ENCODE data around the gene TPRA1.
"Not testable (repeated sequence)": the region's sequence is repeated elsewhere in the genome, so short reads cannot be mapped to it uniquely, and the experiment has no call there.

Gene TPRA1

DNA sequence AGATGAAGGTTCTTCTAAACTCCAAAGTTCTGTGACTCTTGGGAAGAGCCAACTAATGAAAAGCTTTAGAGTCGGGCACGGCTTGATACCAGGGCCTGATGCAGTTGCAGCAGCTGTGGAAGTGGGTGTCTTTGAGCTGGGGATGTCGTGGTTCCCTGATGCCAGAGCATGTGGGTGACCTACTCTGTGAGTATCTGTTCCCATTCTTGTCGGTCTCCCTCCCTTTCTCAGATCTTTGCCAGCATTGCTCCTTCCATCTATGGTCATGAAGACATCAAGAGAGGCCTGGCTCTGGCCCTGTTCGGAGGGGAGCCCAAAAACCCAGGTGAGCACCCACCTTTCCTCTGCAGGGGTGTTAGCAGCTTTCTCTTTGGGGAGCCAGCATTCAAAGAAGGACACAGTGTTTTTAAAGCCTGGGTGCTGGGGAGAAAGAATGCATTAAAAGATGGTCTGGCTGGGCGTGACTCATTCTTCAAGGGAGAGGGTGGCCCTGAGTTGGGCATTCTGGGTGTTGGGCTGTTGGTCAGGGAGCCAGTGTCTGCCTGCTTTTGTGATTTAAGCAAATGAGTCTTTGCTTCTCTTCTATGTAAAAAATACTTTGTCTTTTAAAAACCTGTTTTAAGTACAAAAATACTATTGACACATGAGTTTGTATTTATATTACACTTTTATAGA lies 25.2 kb upstream of the TPRA1 start:
- no peak for DNase-seq

DNA sequence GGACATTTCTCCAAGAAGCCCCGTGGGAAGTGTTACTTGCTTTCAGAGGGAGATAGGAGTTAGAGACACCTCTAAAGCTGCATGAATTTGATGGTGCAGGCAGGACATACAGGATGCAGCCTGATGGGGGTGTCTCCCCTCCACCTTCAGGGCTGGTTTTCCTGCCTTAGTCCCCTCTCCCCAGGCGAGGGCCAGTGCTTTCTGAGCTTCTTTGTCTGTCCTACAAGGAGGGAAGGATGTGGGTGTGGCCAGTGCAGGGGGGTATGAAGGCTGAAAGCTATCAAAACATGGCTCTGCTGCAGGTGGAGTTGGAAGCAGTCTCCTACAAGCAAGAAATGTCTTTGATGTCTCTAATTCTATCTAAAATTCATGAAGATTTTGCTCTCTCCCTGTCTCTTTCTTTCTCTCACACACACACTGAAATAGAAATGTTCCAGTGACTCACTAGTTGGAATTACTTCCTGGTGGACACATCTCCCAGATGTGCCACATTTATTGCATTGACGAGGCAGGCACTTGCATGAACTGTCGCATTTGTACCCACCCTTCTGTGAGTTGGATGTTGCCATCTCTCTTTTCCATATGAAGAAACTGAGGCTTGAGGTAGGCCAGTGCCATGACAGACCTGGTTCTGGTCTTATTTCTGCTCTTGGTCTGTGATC lies 24.5 kb upstream of the TPRA1 start:
- no peak for DNase-seq

DNA sequence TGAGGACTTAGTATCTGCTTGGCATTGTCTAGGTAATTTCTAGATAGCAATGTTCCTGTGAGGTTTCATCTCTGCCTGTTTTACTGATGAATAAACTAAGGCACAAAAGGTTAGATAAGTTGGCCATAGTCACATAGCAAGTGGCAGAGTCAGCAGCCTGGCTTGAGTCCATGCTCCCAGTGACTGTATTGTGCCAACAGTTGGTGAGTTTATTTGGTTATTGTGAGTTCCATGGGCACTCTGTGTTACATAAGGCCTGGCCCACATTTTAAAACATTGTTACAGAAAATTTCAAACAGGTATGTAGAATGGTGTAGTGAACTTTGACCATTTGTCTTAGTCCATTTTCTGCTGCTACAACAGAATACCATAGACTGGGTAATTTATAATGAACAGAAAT lies 22.9 kb upstream of the TPRA1 start:
- no peak for DNase-seq

DNA sequence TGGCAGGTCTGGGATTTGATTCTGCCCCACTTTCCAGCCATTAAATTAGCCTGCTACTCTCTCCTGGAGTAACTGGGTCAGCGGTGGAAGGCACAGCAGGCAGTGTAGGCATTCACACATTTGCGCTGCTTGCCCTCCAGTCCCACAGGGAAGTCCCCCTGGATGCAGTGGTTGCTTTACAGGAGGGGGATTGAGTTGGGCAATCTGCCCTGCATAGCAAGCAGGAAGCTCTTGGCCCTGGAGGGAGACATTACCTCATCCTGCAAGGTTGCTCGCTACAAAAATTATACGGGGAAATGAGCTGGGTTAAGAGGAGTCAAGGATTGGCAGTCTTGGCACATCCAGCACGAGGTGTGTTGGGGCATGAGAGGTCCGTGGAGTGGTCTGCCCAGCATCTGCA lies 22.4 kb upstream of the TPRA1 start:
- no peak for DNase-seq

DNA sequence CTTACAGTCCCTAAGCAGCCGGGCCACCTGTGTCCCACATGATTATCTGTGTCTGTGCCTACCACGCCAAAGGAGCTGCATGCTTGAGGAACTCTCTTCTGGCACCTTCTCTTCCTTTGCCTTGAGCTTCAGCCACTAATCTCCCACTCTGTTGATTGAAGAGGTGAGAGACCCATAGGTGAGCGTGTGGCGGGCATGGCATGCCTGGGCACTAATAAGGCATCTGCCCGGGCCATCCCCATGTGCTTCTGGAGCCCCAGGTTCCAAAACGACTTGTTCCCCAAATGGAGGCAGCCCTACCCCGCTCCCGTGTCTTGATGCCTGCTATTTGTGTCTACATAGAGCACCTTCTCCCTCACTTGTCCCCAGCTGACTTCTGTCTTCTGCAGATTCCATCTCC lies 20.7 kb upstream of the TPRA1 start:
- DNase-seq, result no peak

DNA sequence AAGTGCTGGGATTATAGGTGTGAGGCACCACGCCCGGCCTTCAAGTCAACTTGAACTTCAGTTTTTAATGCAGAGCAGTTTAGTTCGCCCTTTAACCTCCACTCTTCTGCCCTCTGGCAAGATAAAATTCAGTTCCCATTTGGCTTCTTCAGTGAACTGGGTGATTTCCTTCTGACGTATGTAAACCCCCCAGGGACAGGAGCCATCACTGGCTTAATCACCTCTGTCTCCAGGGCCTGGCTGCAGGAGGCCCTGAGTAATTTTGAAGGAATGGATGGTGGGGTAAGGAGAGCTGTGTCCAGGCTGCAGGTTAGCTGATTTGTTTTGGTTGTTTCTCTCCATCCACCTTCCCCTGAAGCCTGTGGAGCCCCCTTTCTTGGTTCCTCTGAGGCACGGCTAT lies 19.6 kb upstream of the TPRA1 start:
- no peak for DNase-seq

DNA sequence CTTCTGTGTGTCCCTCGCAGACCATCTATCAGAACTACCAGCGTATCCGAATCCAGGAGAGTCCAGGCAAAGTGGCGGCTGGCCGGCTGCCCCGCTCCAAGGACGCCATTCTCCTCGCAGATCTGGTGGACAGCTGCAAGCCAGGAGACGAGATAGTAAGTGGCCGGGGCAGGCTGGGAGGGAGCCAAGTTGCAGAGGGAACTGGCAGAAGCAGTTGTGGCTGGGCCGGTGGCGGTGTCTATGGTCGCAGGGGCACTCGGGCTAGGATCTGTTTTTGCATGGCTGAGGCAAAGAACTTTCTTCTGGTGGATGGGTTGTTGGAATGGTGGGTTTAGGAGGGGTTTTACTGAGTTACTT lies 17.8 kb upstream of the TPRA1 start:
- DNase-seq, result no peak

DNA sequence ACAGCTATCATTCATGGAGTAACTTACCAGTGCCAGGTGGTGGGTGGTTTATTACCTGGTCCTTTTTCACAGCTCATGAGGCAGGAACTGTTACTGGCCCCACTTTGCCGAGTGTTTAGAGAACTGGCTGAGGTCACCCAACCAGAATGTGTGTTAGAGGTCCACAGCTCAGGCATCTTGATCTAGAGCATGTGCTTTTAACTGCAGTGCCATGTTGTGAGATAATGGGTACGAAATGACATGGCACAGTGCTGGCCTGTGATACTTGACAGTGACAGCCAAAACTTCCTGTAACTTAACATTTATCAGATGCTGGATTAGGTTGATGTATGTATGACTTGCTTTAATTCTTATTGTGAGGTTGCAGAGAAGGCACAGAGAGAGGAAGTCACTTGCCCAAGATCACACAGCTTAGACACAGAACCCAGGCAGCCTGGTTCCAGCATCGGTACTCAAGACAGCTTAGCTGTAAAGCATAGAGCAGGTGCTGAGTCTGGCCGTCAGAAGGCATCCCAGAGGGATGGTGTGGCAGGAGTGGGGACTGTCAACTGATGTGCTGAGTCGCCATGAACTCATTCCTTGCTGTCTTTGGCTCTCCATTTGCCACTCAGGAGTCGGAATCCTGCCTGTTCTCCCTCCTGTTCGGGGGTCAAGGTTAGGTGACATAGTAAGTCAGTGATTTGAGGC lies 17.3 kb upstream of the TPRA1 start:
- DNase-seq, result no peak

DNA sequence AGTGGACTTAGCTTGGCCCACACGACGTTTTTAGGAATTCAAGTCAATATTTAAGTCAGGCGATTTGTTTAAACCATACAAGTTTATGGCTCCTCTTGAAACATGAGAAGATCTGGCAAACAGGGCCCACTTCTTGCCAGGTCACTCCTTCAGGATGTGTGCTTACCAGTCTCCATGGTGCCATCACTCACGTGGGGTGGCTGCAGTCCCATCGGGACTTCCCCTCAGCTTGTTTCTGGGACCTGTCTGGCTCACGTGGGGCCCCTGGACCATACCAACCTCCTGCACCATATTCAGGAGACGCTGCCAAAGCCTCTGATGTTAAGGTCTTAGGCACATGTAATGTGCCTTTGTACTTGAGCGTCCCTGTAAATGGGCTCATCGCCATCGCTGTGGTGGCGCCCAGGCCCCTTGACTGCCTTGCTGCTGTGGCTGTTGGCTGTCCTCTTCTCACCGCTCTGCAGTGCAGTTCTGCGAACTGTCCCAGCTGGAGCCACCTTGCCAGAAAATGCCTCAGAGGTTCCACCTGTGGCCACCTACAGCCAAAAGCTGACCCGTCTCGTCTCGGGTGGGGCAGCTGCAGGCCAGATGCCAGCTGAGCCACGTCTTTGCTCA lies 16.6 kb upstream of the TPRA1 start:
- DNase-seq, result no peak

DNA sequence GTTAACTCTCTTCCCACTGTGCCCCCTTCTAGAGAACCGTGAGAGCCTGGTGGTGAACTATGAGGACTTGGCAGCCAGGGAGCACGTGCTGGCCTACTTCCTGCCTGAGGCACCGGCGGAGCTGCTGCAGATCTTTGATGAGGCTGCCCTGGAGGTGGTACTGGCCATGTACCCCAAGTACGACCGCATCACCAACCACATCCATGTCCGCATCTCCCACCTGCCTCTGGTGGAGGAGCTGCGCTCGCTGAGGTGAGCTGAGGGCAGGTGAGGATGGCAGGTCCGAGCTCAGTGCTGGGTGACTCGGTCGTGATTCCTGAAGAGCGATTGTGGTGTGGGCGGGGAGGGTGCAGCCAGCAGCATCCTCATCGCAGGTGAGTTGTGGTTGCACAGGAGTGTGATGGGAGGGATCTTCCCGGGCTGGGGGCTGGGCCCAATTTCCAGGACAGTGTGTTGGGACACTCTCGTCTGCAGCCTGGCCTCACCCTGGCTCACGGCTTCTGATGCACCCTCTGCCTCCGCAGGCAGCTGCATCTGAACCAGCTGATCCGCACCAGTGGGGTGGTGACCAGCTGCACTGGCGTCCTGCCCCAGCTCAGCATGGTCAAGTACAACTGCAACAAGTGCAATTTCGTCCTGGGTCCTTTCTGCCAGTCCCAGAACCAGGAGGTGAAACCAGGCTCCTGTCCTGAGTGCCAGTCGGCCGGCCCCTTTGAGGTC lies 15.7 kb upstream of the TPRA1 start:
- DNase-seq, result no peak

DNA sequence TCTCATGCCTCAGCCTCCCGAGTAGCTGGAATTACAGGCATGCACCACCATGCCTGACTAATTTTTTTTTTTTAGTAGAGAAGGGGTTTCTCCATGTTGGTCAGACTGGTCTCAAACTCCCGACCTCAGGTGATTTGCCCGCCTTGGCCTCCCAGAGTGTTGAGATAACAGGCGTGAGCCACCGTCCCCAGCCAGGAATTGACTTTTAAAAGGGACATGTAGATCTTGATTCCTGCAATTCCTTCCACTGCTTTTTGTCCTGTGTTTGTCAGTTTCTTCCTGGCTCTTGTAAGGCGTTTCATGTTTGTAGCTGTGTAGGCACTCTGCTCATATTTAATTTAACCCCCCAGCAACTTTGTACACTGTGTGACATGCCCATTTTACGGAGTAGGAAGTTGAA lies 15.0 kb upstream of the TPRA1 start:
- not testable (repeated sequence) for DNase-seq

DNA sequence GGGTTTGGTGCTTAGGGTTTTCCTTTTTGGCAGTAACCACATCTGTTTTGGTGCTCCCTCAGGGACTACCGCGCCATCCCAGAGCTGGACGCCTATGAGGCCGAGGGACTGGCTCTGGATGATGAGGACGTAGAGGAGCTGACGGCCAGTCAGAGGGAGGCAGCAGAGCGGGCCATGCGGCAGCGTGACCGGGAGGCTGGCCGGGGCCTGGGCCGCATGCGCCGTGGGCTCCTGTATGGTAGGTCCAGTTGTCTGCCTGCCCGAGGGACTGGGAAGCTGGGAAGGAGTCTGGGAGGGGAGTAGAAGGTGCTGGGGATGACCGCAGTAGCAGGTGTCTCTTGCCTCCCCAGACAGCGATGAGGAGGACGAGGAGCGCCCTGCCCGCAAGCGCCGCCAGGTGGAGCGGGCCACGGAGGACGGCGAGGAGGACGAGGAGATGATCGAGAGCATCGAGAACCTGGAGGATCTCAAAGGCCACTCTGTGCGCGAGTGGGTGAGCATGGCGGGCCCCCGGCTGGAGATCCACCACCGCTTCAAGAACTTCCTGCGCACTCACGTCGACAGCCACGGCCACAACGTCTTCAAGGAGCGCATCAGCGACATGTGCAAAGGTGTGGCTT lies 14.1 kb upstream of the TPRA1 start:
- no peak for DNase-seq

DNA sequence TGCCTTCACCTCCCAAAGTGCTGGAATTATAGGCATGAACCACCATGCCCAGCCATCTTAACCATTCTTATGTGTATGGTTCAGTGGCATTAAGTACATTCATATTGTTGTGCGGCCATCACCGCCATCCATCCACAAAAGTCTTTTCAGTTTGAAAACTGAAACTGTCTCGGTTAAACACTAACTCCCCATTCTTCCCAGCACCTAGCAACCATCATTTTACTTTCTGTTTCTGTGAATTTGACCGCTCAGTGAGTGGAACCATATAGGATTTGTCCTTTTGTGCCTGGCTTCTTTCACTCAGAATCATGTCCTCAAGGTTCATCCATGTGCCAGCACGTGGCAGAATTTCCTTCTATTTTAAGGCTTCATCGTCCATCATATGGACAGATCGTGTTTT lies 13.5 kb upstream of the TPRA1 start:
- DNase-seq, result no peak

DNA sequence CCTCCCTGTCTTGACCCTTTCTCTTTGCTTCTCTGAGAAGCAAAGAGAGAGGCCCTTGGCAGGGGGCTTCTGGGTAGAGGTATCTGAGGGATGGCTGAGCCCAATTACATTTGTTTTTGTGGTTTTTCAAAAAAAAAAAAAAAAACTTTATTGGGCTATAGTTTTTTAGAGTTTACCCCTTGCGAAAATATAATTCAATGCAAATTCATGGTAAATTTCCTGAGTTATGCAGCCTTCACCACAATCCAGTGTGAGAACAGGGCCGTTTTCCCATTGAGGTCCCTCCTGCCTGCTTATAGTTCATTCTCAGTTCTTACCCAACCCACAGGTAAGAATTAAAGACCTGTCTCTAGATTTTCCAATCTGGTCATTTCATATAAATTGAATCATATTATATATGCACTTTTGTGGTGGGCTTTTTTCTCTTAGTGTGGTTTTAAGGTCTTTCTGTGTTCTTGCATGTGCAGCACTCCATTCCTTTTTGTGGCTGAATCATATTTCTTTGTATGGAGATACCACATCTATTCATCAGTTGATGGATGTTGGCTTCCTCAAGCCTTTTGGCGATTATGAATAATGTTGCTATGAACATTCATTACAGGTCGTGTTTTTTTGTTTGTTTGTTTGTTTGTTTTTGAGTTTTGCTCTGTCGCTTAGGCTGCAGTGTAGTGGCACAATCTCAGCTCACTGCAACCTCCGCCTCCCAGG lies 10.4 kb upstream of the TPRA1 start:
- DNase-seq, result no peak

DNA sequence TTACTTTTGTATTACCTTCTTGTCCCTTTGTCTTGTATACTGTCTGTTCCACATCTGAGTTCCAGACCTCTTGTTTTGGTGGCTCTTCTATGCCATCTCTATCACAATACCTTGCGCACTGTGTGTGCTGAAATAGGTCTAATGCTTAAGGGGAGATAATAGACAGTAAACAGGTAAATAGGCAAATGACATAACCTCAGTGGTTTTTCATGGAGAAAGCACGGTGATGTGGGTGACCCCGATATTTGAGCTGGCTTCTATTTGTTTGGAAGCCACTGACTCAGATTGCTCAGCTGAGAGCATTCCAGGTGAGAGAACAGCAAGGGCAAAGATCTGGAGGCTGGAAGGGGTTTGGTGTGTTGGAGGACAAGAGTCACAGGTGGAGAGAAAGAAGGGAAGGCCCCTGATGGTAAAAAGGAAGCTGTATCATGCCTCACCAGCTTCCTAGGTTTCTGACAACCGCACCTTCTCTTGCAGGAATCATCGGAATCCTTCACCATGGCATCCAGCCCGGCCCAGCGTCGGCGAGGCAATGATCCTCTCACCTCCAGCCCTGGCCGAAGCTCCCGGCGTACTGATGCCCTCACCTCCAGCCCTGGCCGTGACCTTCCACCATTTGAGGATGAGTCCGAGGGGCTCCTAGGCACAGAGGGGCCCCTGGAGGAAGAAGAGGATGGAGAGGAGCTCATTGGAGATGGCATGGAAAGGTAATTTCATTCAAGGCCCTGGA lies 8.5 kb upstream of the TPRA1 start:
- no peak for DNase-seq

DNA sequence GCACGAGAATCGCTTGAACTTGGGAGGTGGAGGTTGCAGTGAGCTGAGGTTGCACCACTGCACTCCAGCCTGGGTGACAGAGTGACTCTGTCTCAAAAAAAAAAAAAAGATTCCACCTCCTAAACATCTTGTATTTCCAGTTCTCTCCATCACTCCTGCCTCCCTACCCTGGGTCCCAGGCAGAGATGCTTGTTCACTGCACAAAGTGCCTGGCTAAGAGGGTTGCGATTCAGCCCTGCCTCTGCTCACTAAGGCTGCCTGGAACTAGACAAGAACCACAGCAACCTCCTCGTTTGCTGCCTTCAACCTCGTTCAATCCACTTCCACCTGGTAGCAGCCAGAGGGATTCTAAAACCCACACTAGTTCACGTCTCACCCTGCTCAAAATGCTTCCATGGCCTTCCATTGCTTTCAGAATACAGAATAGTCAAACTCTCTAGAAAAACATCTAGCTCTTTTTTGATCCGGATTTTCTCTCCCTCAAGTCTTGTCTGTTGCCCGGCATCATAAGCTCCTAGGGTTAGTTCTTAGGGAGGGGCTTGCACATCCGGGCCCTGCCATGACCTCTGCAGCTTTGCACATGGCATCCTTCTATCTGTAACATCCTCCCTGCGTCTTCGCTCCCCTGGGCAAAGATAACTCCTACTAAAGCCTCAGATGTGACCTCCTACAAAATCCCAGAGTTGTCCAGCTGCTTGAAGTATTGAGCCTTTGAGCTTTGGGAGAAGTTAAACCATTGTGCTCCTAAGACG lies 6.7 kb upstream of the TPRA1 start:
- DNase-seq, result no peak

DNA sequence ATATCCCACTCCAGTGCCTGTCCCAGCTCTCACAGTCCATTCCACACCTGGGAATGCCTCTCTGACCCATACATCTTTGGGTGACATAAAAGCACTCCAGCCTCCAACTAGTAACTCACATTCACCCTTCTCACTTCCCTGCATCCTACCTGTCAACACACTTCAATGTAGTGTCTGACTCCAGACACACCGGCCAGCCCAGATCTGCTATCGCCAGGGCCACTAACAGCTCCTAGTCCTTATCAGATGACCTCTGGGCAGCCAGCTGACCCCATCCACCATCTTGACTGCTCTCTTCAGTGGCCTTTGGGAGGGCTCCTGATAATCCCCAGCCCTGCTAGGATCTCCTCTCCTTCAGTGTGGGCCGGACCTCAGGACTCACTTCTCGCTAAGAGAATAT lies 4.8 kb upstream of the TPRA1 start:
- DNase-seq, result no peak

DNA sequence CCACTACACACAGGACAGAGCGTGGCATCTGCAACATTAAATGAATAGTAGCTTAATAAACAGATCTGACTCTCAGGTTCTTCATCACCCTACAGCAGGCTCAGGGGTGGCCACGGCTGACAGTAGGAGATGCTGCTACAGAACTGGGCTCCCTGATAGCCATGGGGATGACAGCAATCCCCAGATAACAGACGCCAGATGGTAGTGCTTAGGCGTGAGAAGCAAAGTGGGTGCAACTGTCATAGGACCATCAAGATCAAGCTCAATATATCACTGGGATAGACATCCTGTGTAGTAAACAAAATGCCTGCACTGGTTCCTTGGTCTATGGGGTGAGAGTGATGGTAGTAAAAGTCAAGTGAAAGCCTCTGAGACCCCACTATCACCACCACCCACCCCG lies 2.6 kb upstream of the TPRA1 start:
- no peak for DNase-seq

DNA sequence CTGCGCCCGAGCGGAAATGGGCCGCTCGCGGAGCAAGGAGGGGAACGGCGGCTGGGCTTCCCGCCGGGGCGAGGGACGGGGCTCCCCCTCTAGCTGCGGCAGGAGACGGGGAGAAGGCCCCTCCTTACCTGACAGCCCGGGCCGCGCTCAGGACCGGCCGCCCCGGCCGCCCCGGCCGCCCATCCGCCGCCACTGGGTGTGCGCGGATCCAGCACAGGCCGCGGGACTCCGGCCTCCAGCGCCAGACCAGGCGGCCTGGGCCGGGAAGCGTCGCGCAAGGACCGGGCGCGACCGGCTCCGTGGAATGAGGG lies 296 bp downstream of the TPRA1 start:
- peak; percentile 39 for DNase-seq

DNA sequence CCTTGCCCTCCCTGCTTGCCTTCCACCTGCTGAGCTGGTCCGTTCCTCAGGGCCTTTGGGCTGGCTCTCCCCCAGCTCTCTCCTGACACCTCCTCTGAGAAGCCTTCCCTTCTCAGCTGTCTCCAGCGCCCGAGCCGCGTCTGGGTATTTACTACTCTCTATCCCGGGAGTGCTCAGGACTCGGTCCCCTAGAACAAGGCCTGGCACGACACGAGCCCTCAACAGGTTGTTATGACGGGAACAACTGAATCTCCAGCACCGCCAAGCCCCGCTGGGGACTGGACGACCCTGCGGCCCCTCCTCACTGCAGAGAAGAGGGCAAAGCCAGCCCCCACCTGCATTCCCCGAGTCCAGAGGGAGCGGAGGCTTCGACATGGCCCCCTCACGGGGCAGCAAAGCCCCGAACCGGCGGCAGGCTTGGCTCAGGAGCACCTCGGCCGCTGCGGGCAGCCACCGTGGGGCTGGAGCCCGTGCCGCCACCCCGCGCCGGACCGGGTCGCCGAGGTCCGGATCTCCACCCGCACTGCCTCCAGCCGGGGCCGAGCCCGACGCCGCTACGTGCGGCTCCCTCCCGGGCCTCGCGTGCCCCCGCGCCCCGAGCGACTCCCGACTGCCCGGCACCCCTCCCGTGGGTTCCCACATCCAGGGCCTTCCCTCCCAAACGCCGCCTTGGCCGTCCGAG lies 792 bp downstream of the TPRA1 start:
- peak; percentile 15 for DNase-seq

Measured in CD4-positive, alpha-beta T cell treated with Interleukin-6 for 4 hours (primary cell).